Measurements from ENCODE around the gene ATP5F1D.
A peak's percentile ranks its signal among the peaks of the same experiment; 100 is the strongest.

The ATP5F1D gene

DNA sequence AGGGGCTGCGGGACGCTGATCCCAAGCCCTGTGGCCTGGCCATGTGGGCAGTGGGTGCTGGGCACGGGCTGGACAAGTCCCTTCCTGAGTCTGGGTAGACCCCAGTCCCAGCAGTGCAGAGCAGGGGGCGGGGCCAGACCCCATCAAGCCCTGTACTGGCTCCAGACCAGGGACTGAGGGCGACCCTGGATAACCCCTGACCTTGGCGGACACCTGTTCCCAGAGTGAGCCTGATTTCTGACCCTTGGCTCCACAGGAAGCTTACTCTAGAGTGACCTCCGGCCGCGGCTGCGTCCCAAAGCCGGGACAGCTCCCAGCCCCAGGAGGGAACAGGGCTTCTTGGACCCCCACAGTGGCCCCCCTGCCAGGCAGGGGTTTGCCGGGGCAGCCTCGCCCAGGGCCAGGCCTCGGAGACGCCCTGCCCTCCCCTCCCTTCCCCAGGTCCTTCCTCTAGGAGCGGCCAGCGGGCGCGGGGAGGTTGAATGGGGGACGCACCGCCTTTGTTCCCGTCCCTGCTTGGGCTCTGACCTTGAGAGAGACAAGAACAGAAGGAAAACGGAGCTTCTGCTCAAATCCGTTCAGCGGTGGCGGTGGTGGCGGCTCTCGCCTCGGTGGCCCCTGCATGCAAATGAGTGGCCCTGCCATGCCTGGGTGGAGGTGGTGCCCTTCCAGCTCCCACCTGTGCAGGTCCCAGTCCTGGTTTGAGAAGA lies 41.8 kb downstream of the ATP5F1D start:
- peaks cover 54% of the 10 kb centered on the region for H3K27me3 Mint-ChIP-seq
- CTCF ChIA-PET = no interaction called here

DNA sequence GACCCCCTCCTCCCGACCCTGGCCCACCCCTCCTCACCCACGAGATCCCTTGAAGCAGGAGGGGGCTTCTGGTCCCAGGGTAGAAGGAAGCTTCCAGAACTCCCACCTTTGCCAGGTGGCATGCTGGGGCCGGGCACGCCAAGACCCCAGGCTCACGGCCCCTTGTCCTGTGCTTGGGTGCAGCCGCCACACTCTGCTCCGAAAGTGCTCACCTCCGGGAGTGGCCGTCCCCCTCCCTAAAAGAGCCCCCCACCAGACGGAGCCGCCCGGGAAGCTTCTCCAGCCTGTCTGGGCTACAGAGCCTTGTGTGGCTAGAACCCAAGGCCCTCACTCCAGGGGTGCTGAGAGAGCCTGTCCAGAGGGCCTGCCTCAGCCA lies 42.4 kb downstream of the ATP5F1D start:
- H3K4me3 Mint-ChIP-seq = no peak overlapping the region
- CTCF ChIA-PET = no interaction called here
- H3K27ac Mint-ChIP-seq = no peak overlapping the region

More for the DNA sequence above, 41.8 kb downstream of the ATP5F1D start:
- H3K9me3 Mint-ChIP-seq = no peaks in the 10 kb centered on the region
- DNase-seq = no peak
- peaks cover 14% of the 10 kb centered on the region for H3K36me3 Mint-ChIP-seq
- H3K4me3 Mint-ChIP-seq = no peak overlapping the region
- peaks cover 16% of the 10 kb centered on the region for H3K4me1 Mint-ChIP-seq
- H3K27ac Mint-ChIP-seq = peak overlapping the region; percentile 11

DNA sequence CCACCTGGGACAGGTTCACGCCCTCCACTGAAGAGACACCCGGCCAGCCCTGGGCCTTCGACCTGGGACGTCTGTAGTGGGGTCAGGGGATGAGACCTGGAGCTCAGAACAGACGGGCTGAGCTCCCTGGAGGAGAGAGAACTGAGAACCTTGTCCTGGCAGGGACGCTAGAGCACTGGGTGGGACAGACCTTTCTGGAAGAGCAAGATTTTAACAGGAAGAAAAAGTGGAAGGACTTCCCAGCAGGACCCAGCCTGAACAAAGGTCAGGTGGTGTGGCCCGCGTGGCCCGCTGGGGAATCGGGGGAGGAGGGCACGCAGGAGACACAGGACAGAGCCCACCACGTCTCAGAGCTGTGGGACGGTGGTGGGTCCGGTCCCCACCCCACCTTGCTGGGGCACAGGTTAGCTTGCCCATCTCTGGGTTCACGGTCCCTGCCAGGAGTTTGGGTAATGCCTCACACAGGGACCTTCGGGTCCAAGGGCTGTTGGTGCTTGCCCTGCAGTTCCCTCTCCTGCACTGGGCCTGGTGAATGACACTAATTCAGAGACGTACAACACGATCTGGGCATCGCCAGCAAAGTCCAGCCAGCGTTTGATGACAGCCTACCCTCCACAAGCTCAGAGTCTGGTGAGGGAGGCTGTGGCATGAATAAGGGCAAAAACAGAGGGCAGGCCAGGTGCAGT lies 42.9 kb downstream of the ATP5F1D start:
- H3K36me3 Mint-ChIP-seq = peaks cover 11% of the 10 kb centered on the region
- H3K4me1 Mint-ChIP-seq = peaks cover 15% of the 10 kb centered on the region
- H3K27ac Mint-ChIP-seq = no peak overlapping the region
- CTCF ChIA-PET = no interaction called here
- DNase-seq = no peak
- H3K4me3 Mint-ChIP-seq = peak overlapping the region; percentile 16
- no peaks in the 10 kb centered on the region for H3K9me3 Mint-ChIP-seq
- peaks cover 65% of the 10 kb centered on the region for H3K27me3 Mint-ChIP-seq

More for the DNA sequence above, 42.4 kb downstream of the ATP5F1D start:
- H3K27me3 Mint-ChIP-seq = peaks cover 60% of the 10 kb centered on the region
- peaks cover 16% of the 10 kb centered on the region for H3K4me1 Mint-ChIP-seq
- no peak for DNase-seq
- peaks cover 14% of the 10 kb centered on the region for H3K36me3 Mint-ChIP-seq
- H3K9me3 Mint-ChIP-seq = no peaks in the 10 kb centered on the region

DNA sequence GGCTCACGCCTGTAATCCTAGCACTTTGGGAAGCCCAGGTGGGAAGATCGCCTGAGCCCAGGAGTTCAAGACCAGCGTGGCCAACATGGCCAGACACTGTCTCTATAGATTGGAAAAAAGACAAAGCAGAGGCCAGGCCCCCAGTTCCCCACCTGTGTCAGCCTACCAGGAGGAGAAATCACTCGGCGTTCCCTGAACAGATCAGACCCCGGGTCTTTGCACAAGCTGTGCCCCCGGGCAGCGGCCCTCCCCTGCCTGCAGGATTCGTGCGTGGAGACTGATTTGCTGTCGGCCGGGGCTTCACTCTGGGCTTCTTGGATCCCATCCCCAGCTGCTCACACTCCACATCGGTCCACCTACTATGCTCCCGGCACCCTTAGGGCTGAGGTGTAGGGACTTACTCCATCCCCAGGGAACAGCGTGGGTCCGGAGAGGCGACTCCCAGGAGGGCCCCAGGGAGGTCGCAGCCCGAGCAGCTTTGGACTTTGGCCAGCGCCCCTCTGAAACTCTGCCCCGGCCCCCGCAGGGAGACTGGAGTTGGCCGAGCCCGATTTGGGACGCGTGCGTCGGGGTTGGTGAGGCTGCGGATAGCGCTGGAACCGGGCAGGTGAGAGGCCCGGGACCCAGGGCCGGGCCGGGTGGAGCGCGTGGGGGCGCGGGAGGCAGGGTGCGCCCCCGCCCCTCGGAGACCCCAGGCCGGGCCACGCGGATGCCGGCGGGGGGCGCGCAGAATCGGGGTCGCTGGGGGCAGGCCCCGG lies 43.6 kb downstream of the ATP5F1D start:
- H3K27me3 Mint-ChIP-seq = peaks cover 72% of the 10 kb centered on the region
- H3K27ac Mint-ChIP-seq = no peak overlapping the region
- H3K36me3 Mint-ChIP-seq = peaks cover 5% of the 10 kb centered on the region
- H3K4me3 Mint-ChIP-seq = peak overlapping the region; percentile 16
- CTCF ChIA-PET = no interaction called here
- no peak for DNase-seq
- no peaks in the 10 kb centered on the region for H3K9me3 Mint-ChIP-seq
- H3K4me1 Mint-ChIP-seq = peaks cover 9% of the 10 kb centered on the region

DNA sequence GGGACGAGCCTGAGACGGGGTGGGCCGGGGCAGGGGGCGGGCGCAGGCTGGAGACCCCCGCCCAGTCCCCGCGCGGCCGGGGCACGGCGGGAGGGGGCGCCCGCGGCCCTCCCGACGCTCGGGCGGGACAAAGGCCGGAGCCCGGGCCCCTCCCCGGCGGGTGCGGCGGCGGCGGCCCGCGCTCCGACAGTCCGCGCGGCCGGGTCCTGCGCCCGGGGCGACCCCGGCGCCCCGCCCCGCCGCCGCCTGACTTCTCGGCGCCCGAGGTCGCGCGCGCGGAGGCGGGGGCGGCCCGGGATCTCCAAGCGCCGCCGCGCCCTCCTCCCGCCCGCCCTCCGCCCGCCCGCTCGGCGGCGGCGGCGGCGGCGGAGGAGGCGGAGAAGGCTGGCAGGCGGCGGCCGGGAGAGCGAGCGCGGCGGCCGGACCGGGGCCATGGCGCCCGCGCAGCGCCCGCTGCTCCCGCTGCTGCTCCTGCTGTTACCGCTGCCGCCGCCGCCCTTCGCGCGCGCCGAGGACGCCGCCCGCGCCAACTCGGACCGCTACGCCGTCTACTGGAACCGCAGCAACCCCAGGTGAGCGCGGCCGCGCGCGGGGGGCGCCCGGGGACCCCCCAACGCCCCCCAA lies 44.3 kb downstream of the ATP5F1D start, which contains the start of gene EFNA2:
TSS of gene EFNA2 (plus strand) at position 137 of the 624 bp plus-strand sequence. CDS start at position 433, 296 bp downstream.
- peak within 1 kb of the TSS; percentile 46 for H3K4me3 Mint-ChIP-seq
- CTCF ChIA-PET = no interaction called here
- peaks cover 9% of the 10 kb centered on the region for H3K4me1 Mint-ChIP-seq
- no peak within 1 kb of the TSS for H3K27ac Mint-ChIP-seq
- H3K36me3 Mint-ChIP-seq = peaks cover 2% of the 10 kb centered on the region
- no peaks in the 10 kb centered on the region for H3K9me3 Mint-ChIP-seq
- H3K27me3 Mint-ChIP-seq = peaks cover 78% of the 10 kb centered on the region
- no peak for DNase-seq

DNA sequence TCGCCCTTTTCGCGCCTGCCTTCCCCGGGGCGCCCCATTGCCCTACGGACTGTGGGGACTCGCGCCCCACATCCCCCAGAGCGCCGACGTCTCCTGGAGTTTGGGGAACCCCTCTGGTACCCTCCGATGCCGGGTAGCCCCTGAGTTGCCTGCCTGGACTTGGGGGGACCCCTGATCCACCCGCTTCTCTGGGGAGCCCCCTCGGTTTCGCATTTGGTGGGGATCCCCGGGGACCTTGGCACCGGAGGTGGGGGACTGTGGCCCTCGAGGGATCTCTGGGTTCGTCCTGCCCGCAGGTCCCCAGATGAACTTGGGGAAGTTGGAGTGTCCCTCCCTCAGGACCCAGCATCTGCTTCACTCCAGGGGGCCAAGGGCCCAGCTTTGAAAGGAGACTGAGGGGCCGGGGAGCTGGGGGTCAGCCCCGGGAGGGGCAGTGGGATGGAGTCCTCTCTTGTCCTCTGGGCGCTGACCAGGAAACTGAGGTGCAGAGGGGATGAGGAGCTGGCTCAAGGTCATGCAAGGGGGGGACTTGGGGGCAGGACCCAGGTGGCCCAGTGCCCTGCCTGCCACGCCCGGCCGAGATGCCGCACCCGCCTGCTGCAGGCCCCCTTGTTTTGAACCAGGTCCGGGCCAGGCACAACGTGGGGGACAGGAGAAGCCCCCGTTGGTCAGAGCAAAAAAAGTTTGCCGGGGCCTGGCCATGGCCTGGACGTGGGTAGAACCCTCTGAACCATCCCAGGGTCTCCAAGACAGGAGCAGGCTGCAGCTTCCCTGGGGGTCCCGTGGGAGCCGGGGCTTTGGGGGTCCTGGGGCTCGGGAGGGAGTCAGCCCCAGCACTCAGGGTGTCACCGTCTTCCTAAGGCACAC lies 45.2 kb downstream of the ATP5F1D start:
- H3K27ac Mint-ChIP-seq = no peak overlapping the region
- H3K4me1 Mint-ChIP-seq = peaks cover 7% of the 10 kb centered on the region
- no peaks in the 10 kb centered on the region for H3K9me3 Mint-ChIP-seq
- H3K27me3 Mint-ChIP-seq = peaks cover 78% of the 10 kb centered on the region
- peak overlapping the region; percentile 46 for H3K4me3 Mint-ChIP-seq
- no peaks in the 10 kb centered on the region for H3K36me3 Mint-ChIP-seq
- no peak for DNase-seq
- CTCF ChIA-PET = no interaction called here

DNA sequence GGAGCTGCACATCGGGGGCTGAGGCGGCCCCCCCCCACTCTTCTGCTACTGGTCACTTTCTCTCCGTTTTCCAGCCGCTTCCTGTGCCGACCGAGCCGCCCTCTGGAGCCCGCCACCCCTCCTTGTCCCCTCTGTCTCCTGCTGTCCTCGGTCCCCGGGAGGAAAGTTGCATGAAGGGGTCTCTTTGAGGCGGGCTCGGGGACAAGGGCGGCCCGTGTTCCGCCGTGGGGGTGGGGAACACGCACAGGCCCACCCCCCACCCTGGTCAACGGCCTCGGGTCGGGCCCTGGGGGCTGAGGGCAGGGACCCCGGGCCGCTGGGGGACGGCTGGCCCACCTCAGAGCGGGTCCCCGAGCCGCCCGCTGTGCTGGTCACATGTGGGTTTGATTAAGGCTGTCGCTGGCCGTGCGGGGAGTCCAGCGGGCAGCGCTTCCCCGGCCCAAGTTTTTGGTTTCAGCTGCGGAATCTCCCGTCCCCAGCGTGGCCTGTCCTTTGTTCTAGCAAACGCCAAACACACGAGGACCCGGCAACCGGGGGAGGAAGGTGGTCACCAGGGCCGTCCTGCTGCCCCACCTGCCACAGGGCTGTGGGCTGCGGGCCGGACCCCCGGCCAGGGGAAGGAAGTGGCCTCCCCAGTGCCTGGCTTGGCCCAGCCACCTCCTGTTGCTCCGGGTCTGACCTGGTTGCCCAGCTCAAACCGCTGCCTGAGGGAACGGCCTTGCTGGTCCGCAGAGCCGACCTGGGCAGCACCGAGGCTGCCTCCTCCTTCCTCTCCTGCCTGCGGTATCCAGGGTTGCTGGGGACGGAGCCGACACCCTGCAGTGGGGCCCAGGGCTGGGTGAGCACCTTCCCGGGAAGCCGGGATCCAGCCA lies 46.0 kb downstream of the ATP5F1D start:
- Mint-ChIP-seq H3K36me3 (no peaks in the 10 kb centered on the region), H3K9me3 (no peaks in the 10 kb centered on the region), H3K4me3 (no peak overlapping the region), H3K27me3 (peaks cover 81% of the 10 kb centered on the region), H3K27ac (no peak overlapping the region), H3K4me1 (peaks cover 7% of the 10 kb centered on the region)
- no peak for DNase-seq
- CTCF ChIA-PET = no interaction called here

DNA sequence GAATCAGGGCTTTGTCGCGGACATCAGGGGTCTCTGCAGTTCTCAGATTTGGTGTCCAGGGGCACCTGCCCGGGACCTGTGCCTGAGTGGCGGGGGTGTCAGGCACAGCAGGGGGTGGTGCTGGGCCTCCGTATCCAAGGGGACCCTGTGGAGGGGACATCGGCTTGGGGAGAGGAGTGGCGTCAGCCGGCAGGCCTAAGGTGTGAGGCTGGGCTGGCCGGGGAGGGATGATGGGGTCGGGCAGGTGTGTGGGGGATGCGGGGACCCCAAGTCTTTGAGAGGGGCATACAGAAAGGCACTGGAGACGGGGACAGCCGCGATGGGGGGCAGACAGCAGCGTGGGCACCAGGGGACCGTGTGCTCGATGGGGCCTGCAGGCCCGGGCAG lies 46.7 kb downstream of the ATP5F1D start:
- H3K9me3 Mint-ChIP-seq = no peaks in the 10 kb centered on the region
- no peaks in the 10 kb centered on the region for H3K36me3 Mint-ChIP-seq
- no peak for DNase-seq
- H3K27me3 Mint-ChIP-seq = peaks cover 81% of the 10 kb centered on the region
- CTCF ChIA-PET = no interaction called here
- no peak overlapping the region for H3K27ac Mint-ChIP-seq
- H3K4me3 Mint-ChIP-seq = no peak overlapping the region
- H3K4me1 Mint-ChIP-seq = peaks cover 7% of the 10 kb centered on the region

DNA sequence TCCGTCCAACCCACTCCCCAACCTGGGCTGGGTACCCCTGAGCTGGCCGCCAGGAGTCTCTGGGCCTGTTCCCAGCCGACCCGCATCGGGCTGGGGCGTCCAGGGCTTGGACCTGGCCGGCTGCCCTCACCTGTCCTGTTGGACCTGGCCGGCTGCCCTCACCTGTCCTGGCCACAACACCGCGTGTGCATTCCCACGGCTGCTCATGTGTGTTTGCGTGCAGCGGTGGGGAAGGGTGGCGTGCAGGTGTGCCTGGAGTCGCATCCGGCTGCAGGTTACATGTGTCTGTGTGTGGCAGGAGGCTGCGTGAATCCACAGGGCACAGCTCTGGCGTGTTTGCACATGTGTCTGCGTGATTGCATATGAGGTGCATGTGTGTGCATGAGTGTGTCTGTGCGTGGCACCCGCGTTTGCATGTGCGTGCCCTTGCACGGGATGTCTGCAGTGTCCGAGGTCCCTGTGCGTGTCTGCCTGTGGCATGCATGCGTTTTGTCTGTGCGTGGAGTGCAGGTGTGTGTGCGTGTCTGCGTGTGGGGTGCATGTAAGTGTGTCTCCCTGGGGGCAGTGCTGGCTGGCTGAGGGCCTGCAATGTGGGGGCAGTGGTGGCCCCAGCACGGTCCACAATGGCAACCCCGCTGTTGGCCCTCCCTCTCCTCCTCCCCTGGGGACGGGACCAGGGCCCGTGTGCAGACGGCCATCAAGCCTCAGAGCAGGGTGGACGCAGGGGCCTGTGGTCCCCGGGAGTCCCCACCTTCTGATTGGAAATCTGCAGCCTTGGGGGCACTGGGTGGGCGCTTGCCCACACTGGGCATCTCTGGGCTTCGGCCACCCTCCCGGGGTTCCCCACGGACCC lies 47.5 kb downstream of the ATP5F1D start:
- CTCF ChIA-PET = no interaction called here
- Mint-ChIP-seq H3K4me3 (no peak overlapping the region), H3K9me3 (no peaks in the 10 kb centered on the region), H3K4me1 (peaks cover 7% of the 10 kb centered on the region), H3K27ac (no peak overlapping the region), H3K27me3 (peaks cover 81% of the 10 kb centered on the region), H3K36me3 (no peaks in the 10 kb centered on the region)
- DNase-seq = no peak

DNA sequence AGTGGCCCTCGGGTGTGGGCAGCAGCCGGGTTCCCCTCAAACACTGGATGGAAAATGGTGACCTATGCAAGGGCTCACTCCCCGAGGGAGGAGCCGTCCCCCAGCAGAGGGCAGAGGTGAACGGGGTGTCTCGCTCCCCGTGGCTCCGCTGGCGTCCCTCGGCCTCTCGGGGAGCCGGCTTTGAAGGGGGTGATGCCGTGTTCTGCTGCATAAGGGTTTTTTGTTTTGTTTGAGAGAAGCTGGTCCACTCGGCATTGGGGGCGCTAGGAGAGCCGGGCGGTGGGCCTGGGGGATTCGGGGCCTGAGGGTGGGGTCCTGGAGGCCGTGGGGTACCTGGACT lies 48.1 kb downstream of the ATP5F1D start:
- no peak overlapping the region for H3K27ac Mint-ChIP-seq
- CTCF ChIA-PET = no interaction called here
- peaks cover 81% of the 10 kb centered on the region for H3K27me3 Mint-ChIP-seq

DNA sequence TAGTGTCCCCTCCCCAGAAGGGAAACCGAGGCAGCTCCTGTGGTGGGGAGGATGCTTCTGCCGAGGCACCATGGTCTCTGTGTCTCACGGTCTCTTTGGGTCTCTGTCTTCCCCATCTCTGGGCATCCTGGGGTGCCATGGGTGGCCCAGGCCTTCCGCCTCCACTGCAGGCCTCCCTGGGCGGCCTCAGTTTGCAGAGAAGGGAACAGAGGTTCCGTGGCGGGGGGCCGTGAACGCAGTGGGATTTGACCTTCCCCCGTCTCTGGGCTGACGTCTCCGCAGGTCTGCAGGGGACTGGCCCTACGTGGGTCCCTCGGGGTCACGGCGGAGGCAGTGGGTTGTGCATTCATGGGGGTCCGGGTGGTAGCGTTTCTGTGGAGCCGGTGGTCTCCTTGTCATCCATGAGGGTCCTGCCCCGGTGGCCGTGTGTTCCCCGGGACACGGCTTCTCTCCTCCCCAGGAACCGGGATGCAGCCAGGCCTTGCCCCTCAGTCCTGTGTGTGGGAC lies 48.7 kb downstream of the ATP5F1D start:
- CTCF ChIA-PET = no interaction called here
- H3K4me1 Mint-ChIP-seq = peaks cover 7% of the 10 kb centered on the region
- H3K4me3 Mint-ChIP-seq = no peak overlapping the region
- DNase-seq = no peak
- H3K36me3 Mint-ChIP-seq = no peaks in the 10 kb centered on the region
- H3K27me3 Mint-ChIP-seq = peaks cover 81% of the 10 kb centered on the region
- no peak overlapping the region for H3K27ac Mint-ChIP-seq
- H3K9me3 Mint-ChIP-seq = no peaks in the 10 kb centered on the region

More for the DNA sequence above, 48.1 kb downstream of the ATP5F1D start:
- no peaks in the 10 kb centered on the region for H3K9me3 Mint-ChIP-seq
- peaks cover 9% of the 10 kb centered on the region for H3K4me1 Mint-ChIP-seq
- no peak for DNase-seq
- no peaks in the 10 kb centered on the region for H3K36me3 Mint-ChIP-seq
- H3K4me3 Mint-ChIP-seq = no peak overlapping the region

Data from activated naive CD4-positive, alpha-beta T cell treated with anti-CD3 and anti-CD28 coated beads, Interleukin-2, amount 10 ng/mL, durations not matched to agents 7 days and 5 days (primary cell).